ENCODE results near the gene TLR1.
A peak's percentile ranks its signal among the peaks of the same experiment; 100 is the strongest.

TLR1 gene

DNA sequence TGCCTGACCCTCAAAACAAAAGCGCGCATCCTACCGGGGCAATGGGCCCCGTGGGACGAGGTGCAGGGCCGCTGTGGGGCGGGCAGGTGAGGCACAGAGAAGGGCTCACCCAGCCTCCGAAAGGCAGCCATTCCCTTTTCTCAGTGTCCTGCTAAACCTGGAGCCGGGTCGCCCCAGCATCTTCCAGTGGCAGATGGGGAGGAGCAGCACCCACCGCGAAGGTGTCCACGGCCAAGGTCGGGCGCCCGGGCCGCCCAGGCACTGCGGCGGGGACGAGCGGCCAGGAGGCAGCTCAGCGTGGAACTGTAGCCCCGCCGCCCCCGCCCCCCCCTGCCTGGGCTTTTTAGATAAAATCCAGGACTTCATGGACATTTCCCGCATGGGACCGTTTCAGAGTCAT, 19.2 kb upstream of the TLR1 start:
- TF ChIP-seq ARNT (IDR thresholded peaks at IDR 0.05) (no peak), ELF4 (IDR thresholded peaks at IDR 0.05) (no peak), ZNF384 (IDR thresholded peaks at IDR 0.05) (no peak), FOXK2 (IDR thresholded peaks at IDR 0.05) (no peak), TARDBP (IDR thresholded peaks at IDR 0.05) (no peak), NFRKB (IDR thresholded peaks at IDR 0.05) (no peak), BHLHE40 (IDR thresholded peaks at IDR 0.05; ENCODE audit: borderline replicate concordance) (no peak), LEF1 (IDR thresholded peaks at IDR 0.05; ENCODE audit: borderline replicate concordance) (no peak), SP1 (IDR thresholded peaks at IDR 0.05) (no peak), HDGF (IDR thresholded peaks at IDR 0.05; ENCODE audit: borderline replicate concordance) (no peak), FOXM1 (IDR thresholded peaks at IDR 0.05; ENCODE audit: borderline replicate concordance) (no peak)
- no peak for DNase-seq (ENCODE audit: extremely low spot score)
- POLR2A ChIA-PET, result no interaction called here
- CTCF ChIA-PET, result no interaction called here

DNA sequence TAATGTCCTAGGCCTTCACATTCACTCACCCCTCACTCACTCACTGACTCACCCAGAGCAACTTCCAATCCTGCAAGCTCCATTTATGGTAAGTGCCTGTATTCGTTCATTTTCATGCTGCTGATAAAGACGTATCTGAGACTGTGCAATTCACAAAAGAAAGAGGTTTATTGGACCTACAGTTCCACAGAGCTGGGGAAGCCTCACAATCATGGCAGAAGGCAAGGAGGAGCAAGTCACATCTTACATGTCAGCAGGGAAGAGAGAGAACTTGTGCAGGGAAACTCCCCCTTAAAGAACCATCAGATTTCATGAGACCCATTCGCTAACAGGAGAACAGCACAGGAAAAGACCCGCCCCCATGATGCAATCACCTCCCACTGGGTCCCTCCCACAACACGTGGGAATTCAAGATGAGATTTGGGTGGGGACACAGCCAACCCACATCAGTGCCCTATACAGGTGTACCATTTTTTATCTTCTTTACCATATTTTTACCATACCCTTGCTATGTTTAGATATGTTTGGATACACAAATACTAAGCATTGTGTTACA, 18.2 kb upstream of the TLR1 start:
- ChIA-PET POLR2A (no interaction called here), CTCF (no interaction called here)
- DNase-seq (ENCODE audit: extremely low spot score), result no peak
- TF ChIP-seq FOXA1 (IDR thresholded peaks at IDR 0.05) (no peak), HDGF (IDR thresholded peaks at IDR 0.05; ENCODE audit: borderline replicate concordance) (no peak), CTBP1 (IDR thresholded peaks at IDR 0.05; ENCODE audit: borderline replicate concordance) (no peak), ZNF384 (IDR thresholded peaks at IDR 0.05) (no peak), LEF1 (IDR thresholded peaks at IDR 0.05; ENCODE audit: borderline replicate concordance) (no peak), L3MBTL2 (conservative IDR thresholded peaks at IDR 0.05) (no peak), FOXM1 (IDR thresholded peaks at IDR 0.05; ENCODE audit: borderline replicate concordance) (no peak)
- TF ChIP-seq, protein P1, sequence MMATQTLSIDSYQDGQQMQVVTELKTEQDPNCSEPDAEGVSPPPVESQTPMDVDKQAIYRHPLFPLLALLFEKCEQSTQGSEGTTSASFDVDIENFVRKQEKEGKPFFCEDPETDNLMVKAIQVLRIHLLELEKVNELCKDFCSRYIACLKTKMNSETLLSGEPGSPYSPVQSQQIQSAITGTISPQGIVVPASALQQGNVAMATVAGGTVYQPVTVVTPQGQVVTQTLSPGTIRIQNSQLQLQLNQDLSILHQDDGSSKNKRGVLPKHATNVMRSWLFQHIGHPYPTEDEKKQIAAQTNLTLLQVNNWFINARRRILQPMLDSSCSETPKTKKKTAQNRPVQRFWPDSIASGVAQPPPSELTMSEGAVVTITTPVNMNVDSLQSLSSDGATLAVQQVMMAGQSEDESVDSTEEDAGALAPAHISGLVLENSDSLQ (IDR thresholded peaks at IDR 0.05), result no peak

DNA sequence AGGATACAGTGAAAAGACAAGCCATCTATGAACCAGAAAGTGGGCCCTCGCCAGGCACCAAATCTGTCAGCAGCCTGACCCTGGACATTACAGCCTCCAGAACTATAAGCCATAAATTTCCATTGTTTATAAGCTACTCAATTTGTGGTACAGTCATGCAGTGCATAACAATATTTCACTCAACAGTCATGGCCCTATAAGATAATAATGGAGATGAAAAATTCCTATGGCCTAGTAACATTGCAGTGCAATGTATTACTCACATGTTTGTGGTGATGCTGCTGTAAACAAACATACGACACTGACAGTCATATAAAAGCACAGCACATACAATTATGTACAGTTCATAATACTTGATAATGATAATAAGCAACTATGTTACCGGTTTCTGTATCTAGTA, 17.1 kb upstream of the TLR1 start:
- POLR2A ChIA-PET, result no interaction called here
- no peak for DNase-seq (ENCODE audit: extremely low spot score)
- no peak for TF ChIP-seq NFRKB (IDR thresholded peaks at IDR 0.05)
- TF ChIP-seq SP1 (IDR thresholded peaks at IDR 0.05), result no peak
- TF ChIP-seq, protein P1 (IDR thresholded peaks at IDR 0.05), result peak; percentile 47; the same call in 1 of the 2 replicates
- 0 out of 2 replicates have a peak, but pooled peaks have one; percentile 21 for TF ChIP-seq CTBP1 (IDR thresholded peaks at IDR 0.05; ENCODE audit: borderline replicate concordance)
- no peak for TF ChIP-seq FOXK2 (IDR thresholded peaks at IDR 0.05)
- CTCF ChIA-PET, result no interaction called here

DNA sequence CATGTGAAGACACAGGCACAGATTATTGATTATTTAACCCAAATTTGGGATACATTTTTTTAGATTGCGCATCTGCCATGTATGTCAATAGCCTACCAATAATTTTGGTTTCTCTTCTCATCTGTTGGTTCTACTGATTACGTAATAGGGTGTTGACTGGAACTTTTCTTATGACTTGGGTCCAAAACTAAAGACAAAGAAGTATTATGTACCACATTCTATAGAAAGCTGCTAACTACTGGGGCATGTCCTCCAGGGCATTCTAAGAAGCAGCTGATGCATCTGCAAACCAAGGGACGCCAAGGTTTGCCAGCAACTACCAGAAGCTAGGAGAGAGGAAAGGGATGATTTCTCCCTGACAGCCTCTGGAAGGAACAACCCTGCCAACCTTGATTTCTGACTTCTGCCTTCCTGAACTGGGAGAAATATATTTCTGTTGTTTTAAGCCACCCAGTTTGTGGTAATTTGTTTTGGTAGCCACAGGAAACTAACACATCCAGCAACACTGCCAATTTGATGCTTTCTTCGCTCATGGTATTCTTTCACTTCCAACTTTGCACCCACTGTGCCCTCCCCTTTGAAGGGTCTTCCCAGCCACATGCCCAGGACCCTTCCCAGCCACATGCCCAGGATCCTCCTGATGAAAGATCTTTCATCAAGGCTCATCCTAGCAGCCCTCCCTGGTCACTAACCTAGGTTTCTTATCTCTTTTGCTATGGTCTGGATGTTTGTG, 15.9 kb upstream of the TLR1 start:
- ChIA-PET POLR2A (no interaction called here), CTCF (no interaction called here)
- no peak for DNase-seq (ENCODE audit: extremely low spot score)
- TF ChIP-seq, protein P1 (IDR thresholded peaks at IDR 0.05), result no peak
- TF ChIP-seq CTBP1 (IDR thresholded peaks at IDR 0.05; ENCODE audit: borderline replicate concordance), result no peak

DNA sequence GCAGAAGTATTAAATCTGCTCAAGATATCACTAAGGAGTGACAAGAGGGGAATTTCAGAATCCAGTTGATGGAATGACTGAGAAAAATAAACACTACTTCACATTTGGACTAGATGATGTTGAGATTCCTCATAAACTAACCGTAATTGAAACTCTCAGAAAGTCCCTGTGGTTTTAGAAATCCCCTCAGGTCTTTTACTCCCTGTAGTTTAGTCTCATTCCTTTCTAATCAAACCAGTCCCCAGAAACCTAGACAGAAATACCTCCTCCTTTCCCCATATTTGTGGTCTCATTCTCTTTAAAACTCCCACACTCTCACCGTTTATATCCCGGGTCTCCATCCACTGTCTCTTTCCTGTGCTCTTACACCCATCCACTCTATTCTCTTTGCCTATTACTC, 15.0 kb upstream of the TLR1 start:
- POLR2A ChIA-PET, result no interaction called here
- DNase-seq (ENCODE audit: extremely low spot score), result no peak
- no peak for TF ChIP-seq HDGF (IDR thresholded peaks at IDR 0.05; ENCODE audit: borderline replicate concordance)
- TF ChIP-seq SUZ12 (IDR thresholded peaks at IDR 0.05), result no peak
- TF ChIP-seq BHLHE40 (IDR thresholded peaks at IDR 0.05; ENCODE audit: borderline replicate concordance), result no peak
- TF ChIP-seq ARNT (IDR thresholded peaks at IDR 0.05), result no peak
- no peak for TF ChIP-seq NFRKB (IDR thresholded peaks at IDR 0.05)
- no peak for TF ChIP-seq FOXK2 (IDR thresholded peaks at IDR 0.05)
- TF ChIP-seq ZNF384 (IDR thresholded peaks at IDR 0.05), result no peak
- no peak for TF ChIP-seq ELF4 (IDR thresholded peaks at IDR 0.05)
- TF ChIP-seq, protein P1 (IDR thresholded peaks at IDR 0.05), result no peak
- TF ChIP-seq L3MBTL2 (conservative IDR thresholded peaks at IDR 0.05), result no peak
- TF ChIP-seq SP1 (IDR thresholded peaks at IDR 0.05), result no peak
- no peak for TF ChIP-seq TARDBP (IDR thresholded peaks at IDR 0.05)
- no peak for TF ChIP-seq LEF1 (IDR thresholded peaks at IDR 0.05; ENCODE audit: borderline replicate concordance)
- no peak for TF ChIP-seq FOXA1 (IDR thresholded peaks at IDR 0.05)
- no peak for TF ChIP-seq CTBP1 (IDR thresholded peaks at IDR 0.05; ENCODE audit: borderline replicate concordance)
- TF ChIP-seq FOXM1 (IDR thresholded peaks at IDR 0.05; ENCODE audit: borderline replicate concordance), result no peak
- CTCF ChIA-PET, result interaction anchor here (0.7 kb wide), 1 partner anchor 15 kb away, joined by 3 read pairs; no protein-coding TSS in a partner anchor

DNA sequence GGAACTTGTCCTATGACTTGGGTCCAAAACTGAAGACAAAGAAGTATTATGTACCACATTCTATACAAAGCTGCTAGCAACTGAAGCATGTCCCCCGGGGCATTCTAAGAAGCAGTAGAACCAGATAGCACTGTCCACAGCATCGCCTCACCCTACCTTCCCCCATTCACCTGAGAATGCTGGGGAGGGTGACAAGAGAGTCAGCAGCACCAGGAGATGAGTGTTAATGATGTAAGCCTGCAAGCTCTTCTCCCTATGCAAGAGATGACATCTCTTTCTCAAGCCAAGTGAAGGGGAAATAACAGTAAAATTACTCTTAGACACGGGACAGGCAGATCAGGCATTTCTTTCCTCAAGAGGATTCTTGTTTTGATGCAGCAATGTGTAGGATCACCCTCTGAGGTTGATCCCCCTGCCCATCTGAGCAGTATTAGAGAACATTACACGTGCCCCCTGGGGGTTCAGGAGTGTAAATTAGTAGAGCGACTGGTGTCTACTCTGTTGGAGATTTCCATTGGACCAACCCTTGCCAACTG, 13.9 kb upstream of the TLR1 start:
- ChIA-PET CTCF (no interaction called here), POLR2A (no interaction called here)
- no peak for TF ChIP-seq FOXK2 (IDR thresholded peaks at IDR 0.05)
- no peak for TF ChIP-seq SUZ12 (IDR thresholded peaks at IDR 0.05)
- TF ChIP-seq HDGF (IDR thresholded peaks at IDR 0.05; ENCODE audit: borderline replicate concordance), result no peak
- no peak for TF ChIP-seq FOXA1 (IDR thresholded peaks at IDR 0.05)
- TF ChIP-seq SP1 (IDR thresholded peaks at IDR 0.05), result no peak
- TF ChIP-seq CTBP1 (IDR thresholded peaks at IDR 0.05; ENCODE audit: borderline replicate concordance), result no peak
- TF ChIP-seq LEF1 (IDR thresholded peaks at IDR 0.05; ENCODE audit: borderline replicate concordance), result no peak
- TF ChIP-seq ELF4 (IDR thresholded peaks at IDR 0.05), result no peak
- TF ChIP-seq BHLHE40 (IDR thresholded peaks at IDR 0.05; ENCODE audit: borderline replicate concordance), result no peak
- no peak for DNase-seq (ENCODE audit: extremely low spot score)
